ENCODE measurements around the gene PSMD14.

GRCh38 chr2:161430386-161430785 is 122.2 kb downstream of the PSMD14 start:
- no peak for TF ChIP-seq GATA2 (IDR thresholded peaks at IDR 0.05; ENCODE audit: low read depth, low read length)
- TF ChIP-seq GATA3 (IDR thresholded peaks at IDR 0.05; ENCODE audit: low read depth, low read length), result no peak

All from SH-SY5Y (cell line).